IPS-18c (cell line): ENCODE data around the gene KNSTRN.
A peak's percentile ranks its signal among the peaks of the same experiment; 100 is the strongest.

Experiments used
- H3K4me3 ChIP-seq: 2 replicates; pipeline ENCODE4 v1.7.0; 2013; ENCODE audit warnings: low read depth, mild to moderate bottlenecking, low read length, moderate library complexity; ENCODE audit not compliant: insufficient read depth
- H3K9me3 ChIP-seq: one replicate; pipeline ENCODE4 v1.6.1; 2013; ENCODE audit warnings: mild to moderate bottlenecking, low read length, moderate library complexity; ENCODE audit not compliant: control insufficient read depth, insufficient read depth

The KNSTRN gene

GRCh38 chr15:40435710-40436089 lies 53.2 kb downstream of the KNSTRN start:
- Histone ChIP-seq H3K4me3 (peak overlapping the region; percentile 71), H3K9me3 (no peaks in the 10 kb centered on the region)

GRCh38 chr15:40436116-40436891 lies 53.8 kb downstream of the KNSTRN start:
- peak overlapping the region; percentile 71 for H3K4me3 ChIP-seq
- no peaks in the 10 kb centered on the region for H3K9me3 ChIP-seq

- no peaks in the 10 kb centered on the region for H3K9me3 ChIP-seq
- H3K4me3 ChIP-seq, result peak overlapping the region; percentile 71
These were observed 54.6 kb downstream of the KNSTRN start for GRCh38 chr15:40436892-40437751.

- Histone ChIP-seq H3K9me3 (no peaks in the 10 kb centered on the region), H3K4me3 (peak overlapping the region; percentile 83)
These were observed 55.5 kb downstream of the KNSTRN start for GRCh38 chr15:40437752-40438687.

DNA sequence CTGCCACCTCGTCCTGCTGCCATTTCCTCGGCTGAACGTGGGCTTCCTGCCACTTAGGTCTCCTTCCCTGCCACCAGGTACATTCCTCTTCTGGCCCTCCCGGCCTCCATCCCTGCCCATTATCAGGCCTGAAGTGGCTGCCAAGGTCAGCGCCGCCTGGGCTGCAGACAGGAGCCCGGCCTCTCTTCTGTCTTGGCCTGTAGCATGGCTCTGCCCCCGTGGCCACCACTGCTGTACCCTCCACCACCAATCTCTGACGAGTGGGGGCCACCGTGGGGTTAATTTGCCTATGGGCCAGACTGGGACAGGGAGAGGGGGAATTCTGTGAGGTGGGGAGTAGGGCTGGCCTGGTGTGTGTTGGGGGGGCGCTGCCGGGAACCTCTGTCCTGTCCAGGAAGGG lies 56.2 kb downstream of the KNSTRN start:
- peak overlapping the region; percentile 83 for H3K4me3 ChIP-seq
- H3K9me3 ChIP-seq, result no peaks in the 10 kb centered on the region

GRCh38 chr15:40439461-40439959 lies 57.0 kb downstream of the KNSTRN start:
- H3K9me3 ChIP-seq, result no peaks in the 10 kb centered on the region
- peak overlapping the region; percentile 83 for H3K4me3 ChIP-seq

DNA sequence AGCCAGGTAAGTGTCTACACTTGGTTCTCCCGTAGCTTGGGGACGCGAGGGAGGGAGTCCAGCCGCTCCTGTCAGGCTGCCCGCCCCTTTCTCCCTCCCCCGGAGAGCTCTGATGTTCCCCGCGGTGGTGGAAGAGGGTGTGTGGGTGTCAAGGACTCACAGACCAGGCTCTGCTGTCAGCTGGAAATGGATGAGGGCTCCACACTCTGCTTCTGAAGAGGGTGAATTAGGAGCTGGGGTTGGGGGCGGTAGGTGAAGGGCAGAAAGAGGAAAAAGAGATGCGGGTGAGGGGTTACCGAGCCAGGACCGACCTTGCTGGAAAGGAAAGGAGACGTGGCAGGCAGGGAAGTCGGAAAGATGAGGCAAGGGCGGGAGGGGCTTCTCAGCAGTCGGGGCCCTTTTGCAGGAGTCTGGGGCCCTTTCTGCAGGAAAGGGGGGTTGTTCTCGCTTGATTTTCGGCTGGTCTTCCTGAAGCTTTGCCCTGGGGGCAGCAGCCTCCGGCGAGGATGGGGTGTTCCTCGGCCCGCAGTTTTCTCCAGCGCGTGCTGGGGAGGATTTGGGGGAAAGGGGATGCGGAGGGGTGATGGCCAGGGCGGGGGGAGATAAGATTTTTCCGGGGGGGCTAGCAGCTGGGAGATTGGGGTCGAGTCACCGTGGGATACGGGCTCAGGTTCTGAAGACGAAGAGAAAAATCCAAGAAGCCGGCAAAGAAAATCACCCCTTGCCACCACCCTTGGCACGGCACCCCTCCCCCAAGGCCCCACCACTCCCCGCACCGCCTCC lies 57.6 kb downstream of the KNSTRN start:
- peak overlapping the region; percentile 83 for H3K4me3 ChIP-seq
- H3K9me3 ChIP-seq, result no peaks in the 10 kb centered on the region

DNA sequence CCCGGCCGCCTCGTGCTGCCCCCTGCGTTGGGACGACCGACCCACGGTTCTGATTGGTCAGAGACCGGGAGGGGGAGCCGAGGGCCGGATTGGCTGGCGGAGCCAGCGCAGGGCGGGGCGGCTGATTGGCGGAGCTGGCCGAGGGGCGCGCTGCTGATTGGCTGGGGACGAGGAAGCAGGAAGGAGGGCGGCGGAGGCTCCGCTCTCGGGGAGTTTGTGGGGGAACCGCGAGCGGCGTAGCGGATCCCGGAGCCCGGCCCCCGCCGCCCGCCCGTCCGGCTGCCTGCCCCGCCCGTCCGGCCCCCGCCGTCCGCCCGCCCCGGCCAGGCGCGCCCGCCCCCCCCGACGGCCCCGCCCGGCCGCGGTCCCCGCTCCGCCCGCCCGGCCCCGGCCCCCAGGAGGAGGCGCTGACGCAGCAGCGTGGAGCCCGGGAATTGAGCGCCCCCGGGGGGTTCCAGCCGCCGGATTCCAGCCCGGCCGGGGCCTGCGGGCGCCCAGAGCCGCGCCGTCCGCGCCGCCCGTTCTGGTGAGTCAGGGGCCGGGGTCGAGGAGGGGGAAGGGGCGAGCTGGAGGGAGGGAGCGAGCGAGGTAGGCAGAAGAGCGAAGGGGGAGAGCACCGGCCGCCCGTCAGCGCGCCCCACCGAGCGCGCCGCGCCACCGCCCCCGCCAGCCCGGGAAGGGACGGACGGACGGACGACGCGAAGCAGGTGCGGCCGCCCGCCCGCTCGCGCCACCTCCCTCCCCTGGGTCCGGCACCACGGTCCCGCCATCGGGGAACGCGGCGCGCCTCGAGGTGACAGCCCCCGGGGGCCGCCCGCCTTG lies 58.4 kb downstream of the KNSTRN start, which contains the start of gene BAHD1:
BAHD1 (plus strand) TSS at position 211 of the 822 bp plus-strand sequence. CDS start 17,512 bp downstream, outside the sequence.
- H3K9me3 ChIP-seq, result no peaks in the 10 kb centered on the region

DNA sequence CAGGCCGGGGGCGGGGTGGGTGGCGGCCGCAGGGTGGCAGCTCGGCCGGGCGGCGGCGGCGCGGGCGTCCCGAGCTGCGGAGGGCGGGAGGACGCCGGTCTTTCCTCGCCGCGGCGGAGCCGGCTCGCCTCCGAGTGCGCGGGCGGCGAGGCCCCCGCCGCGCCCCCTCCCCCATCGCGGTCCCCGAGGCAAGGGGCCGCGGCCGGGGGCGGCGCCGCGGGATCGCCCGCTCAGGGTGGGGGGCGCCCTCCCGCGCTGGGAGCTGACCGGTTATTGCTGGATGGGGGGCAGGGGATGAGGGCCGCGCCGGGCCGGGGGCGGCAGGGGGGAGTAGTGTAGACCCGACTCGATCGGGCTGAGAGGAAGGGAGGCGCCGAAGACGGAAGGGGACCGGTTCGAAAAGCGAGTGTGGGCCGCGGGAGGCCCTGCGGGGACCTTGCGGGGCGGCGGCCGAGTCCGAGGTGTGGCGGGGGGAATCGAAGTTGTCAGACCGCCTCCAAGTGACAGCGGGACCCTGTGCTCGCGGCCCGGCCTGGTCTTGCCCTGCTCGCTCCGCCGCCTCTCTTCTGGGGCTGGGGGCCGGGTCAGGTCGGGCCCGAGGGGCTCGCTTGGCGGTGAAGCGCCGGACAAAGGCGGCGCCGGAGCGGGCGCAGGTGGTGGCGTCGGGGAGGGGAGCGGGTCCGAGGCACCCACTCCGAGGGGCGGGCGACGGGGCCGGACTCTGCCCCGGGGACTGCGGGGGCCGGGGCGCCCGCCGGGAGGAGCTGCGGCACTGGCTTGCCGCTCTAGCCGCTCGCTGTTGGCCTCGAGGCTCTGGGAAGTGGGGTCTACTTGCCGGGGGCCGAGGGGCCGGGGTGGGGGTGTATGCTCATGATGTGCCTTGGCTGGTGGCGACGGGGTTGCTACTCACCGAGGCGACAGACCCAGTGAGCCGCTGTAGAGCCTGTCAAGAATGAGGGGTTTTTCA lies 59.3 kb downstream of the KNSTRN start:
- peak overlapping the region; percentile 73 for H3K4me3 ChIP-seq
- no peaks in the 10 kb centered on the region for H3K9me3 ChIP-seq

More for the DNA sequence above, 58.4 kb downstream of the KNSTRN start, which contains the start of gene BAHD1:
- H3K4me3 ChIP-seq, result peak within 1 kb of the TSS; percentile 83

GRCh38 chr15:40443255-40443654 lies 60.7 kb downstream of the KNSTRN start:
- Histone ChIP-seq H3K4me3 (no peak overlapping the region), H3K9me3 (no peaks in the 10 kb centered on the region)

- H3K4me3 ChIP-seq, result no peak overlapping the region
These were observed 61.3 kb downstream of the KNSTRN start for GRCh38 chr15:40443846-40444245.

More at GRCh38 chr15:40443846-40444245, 61.3 kb downstream of the KNSTRN start:
- no peaks in the 10 kb centered on the region for H3K9me3 ChIP-seq
